Mesendoderm (in vitro differentiated cells): ENCODE data around the gene KRTAP10-2.
"Not testable (repeated sequence)": the region's sequence is repeated elsewhere in the genome, so short reads cannot be mapped to it uniquely, and the experiment has no call there.

Experiments used
- DNase-seq: peaks from one replicate; pipeline ENCODE4 v3.0.0; 2013
- H2AK5ac ChIP-seq: 2 replicates; pipeline ENCODE4 v1.6.1; 2013; ENCODE audit warnings: low read length, inconsistent platforms
- H2BK120ac ChIP-seq: 2 replicates; pipeline ENCODE4 v1.6.1; 2013; ENCODE audit warnings: low read depth, mild to moderate bottlenecking, low read length, moderate library complexity, mixed read lengths
- H2BK15ac ChIP-seq: replicated peaks from 2 replicates; pipeline ENCODE4 v1.6.1; 2013; ENCODE audit warnings: low read depth, mild to moderate bottlenecking, moderate library complexity
- H2BK5ac ChIP-seq: 2 replicates; pipeline ENCODE4 v1.6.1; 2013; ENCODE audit warnings: low read length, inconsistent platforms
- H3K18ac ChIP-seq: 2 replicates; pipeline ENCODE4 v1.6.1; 2013; ENCODE audit warnings: mild to moderate bottlenecking, low read length, mixed read lengths
- H3K23ac ChIP-seq: one replicate; pipeline ENCODE4 v1.6.1; 2013; ENCODE audit warnings: low read length
- H3K27ac ChIP-seq: 2 replicates; pipeline ENCODE4 v1.5.1; 2013; ENCODE audit warnings: low read depth, mild to moderate bottlenecking, inconsistent platforms, low read length, moderate library complexity
- H3K27me3 ChIP-seq: 2 replicates; pipeline ENCODE4 v1.6.1; 2013; ENCODE audit warnings: low read length, control low read depth, mild to moderate bottlenecking, inconsistent platforms; ENCODE audit not compliant: insufficient read depth, poor library complexity
- H3K36me3 ChIP-seq: 2 replicates; pipeline ENCODE4 v1.6.1; 2013; ENCODE audit warnings: low read length, inconsistent platforms; ENCODE audit not compliant: control insufficient read depth, insufficient read depth
- H3K4ac ChIP-seq: one replicate; pipeline ENCODE4 v1.6.1; 2013; ENCODE audit warnings: low read depth, mild to moderate bottlenecking, low read length, moderate library complexity
- H3K4me1 ChIP-seq: 2 replicates; pipeline ENCODE4 v1.6.1; 2013; ENCODE audit warnings: low read depth, low read length, inconsistent platforms; ENCODE audit not compliant: control insufficient read depth
- H3K4me2 ChIP-seq: 2 replicates; pipeline ENCODE4 v1.6.1; 2013; ENCODE audit warnings: low read length
- H3K4me3 ChIP-seq: 2 replicates; pipeline ENCODE4 v1.5.1; 2013; ENCODE audit warnings: mild to moderate bottlenecking, low read length
- H3K56ac ChIP-seq: one replicate; pipeline ENCODE4 v1.6.1; 2013; ENCODE audit warnings: low read length
- H3K79me1 ChIP-seq: 2 replicates; pipeline ENCODE4 v1.6.1; 2013; ENCODE audit warnings: low read length, inconsistent platforms
- H3K79me2 ChIP-seq: 2 replicates; pipeline ENCODE4 v1.6.1; 2013; ENCODE audit warnings: mild to moderate bottlenecking, low read length; ENCODE audit not compliant: control insufficient read depth, insufficient read depth
- H3K9ac ChIP-seq: 2 replicates; pipeline ENCODE4 v1.6.1; 2013; ENCODE audit warnings: low read length, inconsistent platforms
- H4K5ac ChIP-seq: one replicate; pipeline ENCODE4 v1.6.1; 2013; ENCODE audit warnings: low read length
- H4K8ac ChIP-seq: one replicate; pipeline ENCODE4 v1.6.1; 2013; ENCODE audit warnings: low read depth, mild to moderate bottlenecking, control low read depth, low read length, moderate library complexity
- WGBS: extraction: QIAGEN DNeasy Blood & Tissue Kit; methylation state at CpG from one replicate; pipeline ENCODE4 v1.1.7; 2013; ENCODE audit warnings: low lambda C conversion rate, missing lambda C conversion rate; ENCODE audit not compliant: insufficient coverage; ENCODE audit errors: extremely low coverage; 5-methylcytosine and 5-hydroxymethylcytosine counted together

Gene KRTAP10-2

GRCh38 chr21:44574457-44575306, 23.4 kb upstream of the KRTAP10-2 start:
- Histone ChIP-seq H3K4ac (no peak overlapping the region), H3K27ac (no peak overlapping the region), H2AK5ac (no peak overlapping the region), H3K36me3 (no peaks in the 10 kb centered on the region), H3K4me1 (no peaks in the 10 kb centered on the region), H3K9ac (no peak overlapping the region), H4K5ac (no peak overlapping the region), H3K18ac (no peak overlapping the region), H3K79me2 (no peaks in the 10 kb centered on the region), H3K4me2 (no peak overlapping the region), H3K79me1 (no peaks in the 10 kb centered on the region), H3K4me3 (no peak overlapping the region), H2BK5ac (no peak overlapping the region), H2BK15ac (no peak overlapping the region), H3K56ac (no peak overlapping the region), H2BK120ac (no peak overlapping the region), H3K27me3 (no peaks in the 10 kb centered on the region), H4K8ac (no peak overlapping the region), H3K23ac (no peak overlapping the region)
- WGBS, result no CpG with 5 or more reads among the region's 21 CpGs
- peak; percentile 11 for DNase-seq

DNA sequence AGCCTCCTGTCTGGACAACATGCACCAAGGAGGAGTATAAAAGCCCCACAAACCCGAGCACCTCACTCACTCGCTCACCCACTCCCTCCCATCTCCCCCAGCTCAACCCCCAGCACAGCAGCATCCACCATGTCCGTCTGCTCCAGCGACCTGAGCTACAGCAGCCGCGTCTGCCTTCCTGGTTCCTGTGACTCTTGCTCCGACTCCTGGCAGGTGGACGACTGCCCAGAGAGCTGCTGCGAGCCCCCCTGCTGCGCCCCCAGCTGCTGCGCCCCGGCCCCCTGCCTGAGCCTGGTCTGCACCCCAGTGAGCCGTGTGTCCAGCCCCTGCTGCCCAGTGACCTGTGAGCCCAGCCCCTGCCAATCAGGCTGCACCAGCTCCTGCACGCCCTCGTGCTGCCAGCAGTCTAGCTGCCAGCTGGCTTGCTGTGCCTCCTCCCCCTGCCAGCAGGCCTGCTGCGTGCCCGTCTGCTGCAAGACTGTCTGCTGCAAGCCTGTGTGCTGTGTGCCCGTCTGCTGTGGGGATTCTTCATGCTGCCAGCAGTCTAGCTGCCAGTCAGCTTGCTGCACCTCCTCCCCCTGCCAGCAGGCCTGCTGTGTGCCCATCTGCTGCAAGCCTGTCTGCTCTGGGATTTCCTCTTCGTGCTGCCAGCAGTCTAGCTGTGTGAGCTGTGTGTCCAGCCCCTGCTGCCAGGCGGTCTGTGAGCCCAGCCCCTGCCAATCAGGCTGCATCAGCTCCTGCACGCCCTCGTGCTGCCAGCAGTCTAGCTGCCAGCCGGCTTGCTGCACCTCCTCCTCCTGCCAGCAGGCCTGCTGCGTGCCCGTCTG, 22.5 kb upstream of the KRTAP10-2 start, which contains the start of gene KRTAP10-4:
TSS of gene KRTAP10-4 (plus strand) at position 100 of the 827 bp plus-strand sequence. CDS start at position 130, 30 bp downstream.
- whole genome bisulfite sequencing, result no CpG with 5 or more reads among the region's 25 CpGs
- H3K9ac ChIP-seq, result not testable (repeated sequence)

DNA sequence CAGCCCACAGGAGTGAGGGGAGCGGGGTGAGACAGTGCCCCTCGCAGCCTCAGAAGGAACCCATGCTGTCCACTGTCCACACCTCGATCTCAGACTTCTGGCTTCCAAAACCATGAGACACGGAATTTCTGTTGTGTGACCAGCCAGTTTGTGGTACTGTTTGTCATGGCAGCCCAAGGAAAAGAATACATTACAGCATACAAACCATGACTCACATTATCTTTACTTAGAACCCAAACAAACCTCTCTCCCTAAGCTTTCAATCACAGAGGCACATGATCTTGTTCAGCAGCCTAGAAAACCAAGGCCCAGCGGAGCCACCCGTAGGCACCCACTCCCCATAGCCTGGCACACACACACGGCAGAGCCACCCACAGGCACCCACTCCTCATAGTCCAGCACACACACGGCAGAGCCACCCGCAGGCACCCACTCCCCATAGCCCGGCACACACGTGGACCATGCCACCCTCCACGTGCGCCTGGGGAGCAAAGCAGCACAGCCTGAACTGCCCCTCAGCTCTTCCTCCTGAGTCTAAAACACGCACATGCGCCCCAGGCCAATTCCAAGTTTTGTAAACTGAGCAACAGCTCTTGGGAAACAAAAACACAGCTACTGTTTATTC, 21.8 kb upstream of the KRTAP10-2 start:
- Histone ChIP-seq H3K18ac (no peak overlapping the region), H4K8ac (no peak overlapping the region), H2BK15ac (no peak overlapping the region), H3K79me1 (no peaks in the 10 kb centered on the region), H3K36me3 (no peaks in the 10 kb centered on the region), H3K27ac (no peak overlapping the region), H3K4ac (no peak overlapping the region), H3K56ac (no peak overlapping the region), H2BK120ac (no peak overlapping the region), H3K79me2 (no peaks in the 10 kb centered on the region), H2BK5ac (no peak overlapping the region), H4K5ac (no peak overlapping the region), H3K23ac (no peak overlapping the region), H3K27me3 (no peaks in the 10 kb centered on the region), H2AK5ac (no peak overlapping the region), H3K4me1 (no peaks in the 10 kb centered on the region), H3K9ac (no peak overlapping the region), H3K4me3 (no peak overlapping the region), H3K4me2 (no peak overlapping the region)
- DNase-seq, result no peak
- no CpG with 5 or more reads among the region's 15 CpGs for WGBS

More for the DNA sequence above, 22.5 kb upstream of the KRTAP10-2 start, which contains the start of gene KRTAP10-4:
- not testable (repeated sequence) for H3K18ac ChIP-seq, H3K4me1 ChIP-seq, H2BK120ac ChIP-seq, H4K8ac ChIP-seq, H3K36me3 ChIP-seq, H3K23ac ChIP-seq, H3K27me3 ChIP-seq, H3K27ac ChIP-seq, H3K79me1 ChIP-seq, H3K56ac ChIP-seq, H2BK5ac ChIP-seq, H3K4me2 ChIP-seq, H2BK15ac ChIP-seq, H4K5ac ChIP-seq, H3K79me2 ChIP-seq, H3K4me3 ChIP-seq, H2AK5ac ChIP-seq, DNase-seq, H3K4ac ChIP-seq

DNA sequence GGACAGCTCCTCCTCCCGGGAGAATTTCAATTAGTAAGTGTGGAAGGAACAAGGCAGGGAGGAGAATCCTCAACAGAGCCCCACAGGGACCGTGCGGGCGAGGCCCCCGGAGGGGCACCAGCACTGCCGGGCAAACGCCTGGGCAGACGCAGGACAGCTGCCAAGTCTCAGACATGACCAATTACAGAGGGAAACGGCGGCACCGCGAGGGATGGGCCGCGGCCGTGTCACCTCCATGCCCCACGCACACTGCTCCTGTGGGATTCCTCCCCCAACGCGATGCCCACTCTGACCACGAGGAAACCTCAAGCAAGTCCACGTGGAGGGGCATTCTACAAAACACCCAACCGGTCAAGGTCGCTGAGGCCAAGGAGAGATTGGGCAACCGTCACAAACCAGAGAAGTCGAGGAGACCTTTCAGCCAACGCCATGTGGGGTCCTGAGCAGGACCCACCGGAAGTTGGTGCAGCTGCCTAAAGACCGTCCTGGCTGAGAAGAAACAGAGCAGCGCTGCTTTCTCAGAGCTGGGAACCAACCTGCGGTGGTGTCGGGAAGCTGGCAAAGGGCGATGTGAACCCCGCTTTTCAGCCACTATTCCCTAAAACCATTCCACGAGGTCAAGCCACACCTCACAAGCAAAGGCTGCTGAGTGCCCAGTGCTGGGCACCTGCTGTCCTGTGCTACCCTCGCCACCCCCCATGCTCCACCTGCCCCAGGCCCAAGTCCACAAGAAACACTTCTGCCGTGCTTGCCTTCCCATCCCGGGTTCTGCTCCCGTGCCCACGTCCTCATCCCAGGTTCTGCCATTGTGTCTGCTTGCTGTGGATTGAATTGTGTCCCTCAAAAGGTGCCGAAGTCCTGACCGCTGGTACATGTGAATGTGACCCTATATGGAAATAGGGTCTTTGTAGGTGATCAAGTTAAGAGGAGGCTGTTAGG, 20.8 kb upstream of the KRTAP10-2 start:
- Histone ChIP-seq H3K4me2 (no peak overlapping the region), H3K4ac (no peak overlapping the region), H3K27me3 (no peaks in the 10 kb centered on the region), H3K36me3 (no peaks in the 10 kb centered on the region), H3K4me1 (no peaks in the 10 kb centered on the region), H2BK15ac (no peak overlapping the region), H2BK5ac (no peak overlapping the region), H3K4me3 (no peak overlapping the region), H3K9ac (no peak overlapping the region), H4K5ac (no peak overlapping the region), H2AK5ac (no peak overlapping the region), H3K79me1 (no peaks in the 10 kb centered on the region), H4K8ac (no peak overlapping the region), H3K18ac (no peak overlapping the region), H3K79me2 (no peaks in the 10 kb centered on the region), H3K23ac (no peak overlapping the region), H2BK120ac (no peak overlapping the region), H3K27ac (no peak overlapping the region), H3K56ac (no peak overlapping the region)
- no peak for DNase-seq
- WGBS, result no CpG with 5 or more reads among the region's 40 CpGs

GRCh38 chr21:44571296-44571695, 20.0 kb upstream of the KRTAP10-2 start:
- Histone ChIP-seq H3K27ac (no peak overlapping the region), H3K18ac (no peak overlapping the region), H3K23ac (no peak overlapping the region), H3K9ac (no peak overlapping the region), H3K4ac (no peak overlapping the region), H4K8ac (no peak overlapping the region), H3K56ac (no peak overlapping the region), H3K36me3 (no peaks in the 10 kb centered on the region), H2AK5ac (no peak overlapping the region), H4K5ac (no peak overlapping the region), H3K79me1 (no peaks in the 10 kb centered on the region), H2BK5ac (no peak overlapping the region), H3K4me2 (no peak overlapping the region), H3K4me3 (no peak overlapping the region), H3K27me3 (no peaks in the 10 kb centered on the region), H3K79me2 (no peaks in the 10 kb centered on the region), H3K4me1 (no peaks in the 10 kb centered on the region), H2BK120ac (no peak overlapping the region), H2BK15ac (no peak overlapping the region)
- WGBS, result no CpG with 5 or more reads among the region's 4 CpGs
- DNase-seq, result no peak
